Anterior cingulate cortex (tissue), 58 donors: ENCODE results near the gene TSTD1.
A peak's percentile ranks its signal among the peaks of the same experiment; 100 is the strongest.
"Not testable (repeated sequence)": the region's sequence is repeated elsewhere in the genome, so short reads cannot be mapped to it uniquely, and the experiment has no call there.

ENCODE experiments used
- DNase-seq, 58 donors: peaks; one replicate each; lab custom pipeline; 2025; lab: John Stamatoyannopoulos, UW

Gene TSTD1

GRCh38 chr1:161044535-161044907 lies 5.8 kb upstream of the TSTD1 start:
- DNase-seq, result no peak

- DNase-seq, result no peak
These were observed 782 bp upstream of the TSTD1 start for GRCh38 chr1:161039546-161039945.

DNA sequence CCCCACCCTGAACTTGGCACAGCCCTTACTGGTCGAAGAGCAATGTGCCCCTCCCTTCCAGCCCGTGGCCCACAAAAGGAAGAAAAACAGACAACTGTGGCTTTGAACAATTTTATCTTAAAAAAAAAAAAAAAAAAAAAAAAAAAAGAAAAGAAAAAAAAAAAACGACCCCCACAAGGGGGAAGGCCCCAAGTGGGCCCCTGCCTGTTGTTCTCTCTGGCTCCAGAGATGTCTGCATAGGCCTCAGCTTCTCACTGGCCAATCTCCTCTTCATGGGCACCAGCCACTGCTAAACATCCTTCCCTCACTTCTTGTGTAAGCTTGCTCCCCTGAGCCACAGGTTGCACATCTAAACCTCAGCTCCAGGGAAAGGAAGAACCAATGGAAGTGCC lies 386 bp upstream of the TSTD1 start:
- DNase-seq, result no peak

- DNase-seq, result peak in 2 of 58 donors; percentile 7
These were observed 872 bp downstream of the TSTD1 start for GRCh38 chr1:161037661-161038522.

DNA sequence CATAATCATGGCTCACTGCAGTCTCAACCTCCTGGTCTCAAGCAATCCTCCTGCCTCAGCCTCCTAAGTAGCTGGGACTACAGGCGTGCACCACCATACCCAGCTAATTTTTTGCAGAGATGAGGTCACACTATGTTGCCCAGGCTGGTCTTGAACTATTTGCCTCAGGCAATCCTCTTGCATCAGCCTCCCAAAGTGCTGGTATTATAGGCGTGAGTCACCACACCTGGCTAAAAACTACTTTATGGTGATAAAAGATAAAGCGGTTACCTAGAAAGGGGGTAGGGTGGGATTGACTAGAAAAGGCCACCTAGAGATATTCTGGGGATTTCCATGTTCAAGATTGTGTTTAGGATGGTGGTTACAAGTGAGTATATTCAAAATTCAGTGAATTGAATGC lies 5.0 kb downstream of the TSTD1 start:
- DNase-seq, result no peak

DNA sequence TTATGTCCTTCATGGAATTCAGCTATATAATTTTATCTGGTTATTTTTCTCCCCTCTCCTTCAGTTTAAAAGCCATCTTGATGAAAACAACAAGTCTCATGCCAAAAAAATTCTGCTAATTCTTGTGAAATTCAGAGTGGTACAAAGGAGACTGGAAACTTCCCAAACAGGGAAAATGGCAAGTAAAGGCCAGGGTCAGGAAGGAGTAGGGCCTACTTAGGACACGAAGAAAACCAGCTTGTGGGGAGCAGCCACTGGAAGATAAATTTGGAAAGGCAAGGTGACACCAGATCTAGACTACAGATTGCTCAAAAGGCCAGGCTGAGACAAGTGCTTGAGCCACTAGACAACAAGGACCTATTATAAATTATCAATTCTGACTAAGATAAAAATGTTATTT lies 6.4 kb downstream of the TSTD1 start:
- DNase-seq, result no peak

DNA sequence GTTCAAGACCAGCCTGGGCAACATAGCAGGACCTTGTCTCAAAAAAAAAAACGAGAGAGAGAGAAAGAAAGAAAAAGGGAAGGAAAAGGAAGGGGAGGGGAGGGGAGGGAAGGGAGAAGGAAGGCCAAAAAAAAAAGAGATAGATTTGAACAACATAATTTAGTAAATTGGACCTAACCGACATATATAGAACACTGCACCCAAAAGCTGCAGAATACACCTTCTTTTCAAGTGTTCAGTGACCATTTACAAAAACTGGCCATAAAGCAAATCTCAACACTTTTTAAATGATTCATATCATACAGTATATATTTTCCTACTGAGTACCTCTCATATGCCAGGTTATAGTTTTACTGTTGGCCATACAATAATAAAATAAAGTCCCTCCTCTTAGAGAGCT lies 6.9 kb downstream of the TSTD1 start:
- DNase-seq, result no peak

DNA sequence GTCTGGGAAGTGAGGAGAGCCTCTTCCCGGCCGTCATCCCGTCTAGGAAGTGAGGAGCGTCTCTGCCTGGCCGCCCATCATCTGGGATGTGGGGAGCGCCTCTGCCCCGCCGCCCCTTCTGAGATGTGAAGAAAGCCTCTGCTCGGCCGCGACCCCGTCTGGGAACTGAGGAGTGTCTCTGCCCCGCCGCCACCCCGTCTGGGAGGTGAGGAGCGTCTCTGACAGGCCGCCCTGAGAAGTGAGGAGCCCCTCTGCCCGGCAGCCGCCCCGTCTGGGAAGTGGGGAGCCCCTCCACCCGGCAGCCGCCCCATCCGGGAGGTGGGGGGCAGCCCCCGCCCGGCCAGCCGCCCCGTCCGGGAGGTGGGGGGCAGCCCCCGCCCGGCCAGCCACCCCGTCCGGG lies 9.3 kb downstream of the TSTD1 start:
- DNase-seq, result not testable (repeated sequence)

DNA sequence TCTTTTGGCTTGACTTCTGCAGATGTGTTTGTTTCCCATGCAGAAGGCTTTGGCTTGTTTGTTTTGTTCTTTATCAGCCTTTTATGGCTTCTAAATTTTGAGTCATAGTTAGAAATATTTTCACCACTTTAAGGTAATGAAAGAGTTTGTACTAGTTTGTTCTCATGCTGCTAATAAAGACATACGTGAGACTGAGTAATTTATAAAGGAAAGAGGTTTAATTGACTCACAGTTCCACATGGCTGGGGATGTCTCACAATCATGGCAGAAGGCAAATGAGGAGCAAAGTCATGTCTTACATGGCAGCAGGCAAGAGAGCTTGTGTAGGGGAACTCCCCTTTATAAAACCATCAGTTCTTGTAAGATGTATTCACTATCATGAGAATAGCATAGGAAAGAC lies 11.8 kb downstream of the TSTD1 start:
- DNase-seq, result not testable (repeated sequence)

DNA sequence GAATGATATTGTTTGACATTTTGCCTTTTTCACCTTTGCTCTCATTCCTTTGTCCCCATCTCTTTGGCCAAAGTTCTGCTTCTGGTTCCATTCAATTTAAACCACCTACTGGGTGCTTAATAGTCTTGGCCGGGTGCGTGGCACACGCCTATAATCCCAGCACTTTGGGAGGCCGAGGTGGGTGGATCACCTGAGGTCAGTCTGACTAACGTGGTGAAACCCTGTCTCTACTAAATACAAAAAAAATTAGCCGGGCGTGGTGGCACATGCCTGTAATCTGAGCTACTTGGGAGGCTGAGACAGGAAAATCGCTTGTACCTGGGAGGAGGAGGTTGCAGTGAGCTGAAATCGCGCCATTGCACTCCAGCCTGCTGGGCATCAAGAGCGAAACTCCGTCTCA lies 16.3 kb downstream of the TSTD1 start:
- not testable (repeated sequence) for DNase-seq

GRCh38 chr1:161021970-161022353 lies 16.8 kb downstream of the TSTD1 start:
- no peak for DNase-seq

DNA sequence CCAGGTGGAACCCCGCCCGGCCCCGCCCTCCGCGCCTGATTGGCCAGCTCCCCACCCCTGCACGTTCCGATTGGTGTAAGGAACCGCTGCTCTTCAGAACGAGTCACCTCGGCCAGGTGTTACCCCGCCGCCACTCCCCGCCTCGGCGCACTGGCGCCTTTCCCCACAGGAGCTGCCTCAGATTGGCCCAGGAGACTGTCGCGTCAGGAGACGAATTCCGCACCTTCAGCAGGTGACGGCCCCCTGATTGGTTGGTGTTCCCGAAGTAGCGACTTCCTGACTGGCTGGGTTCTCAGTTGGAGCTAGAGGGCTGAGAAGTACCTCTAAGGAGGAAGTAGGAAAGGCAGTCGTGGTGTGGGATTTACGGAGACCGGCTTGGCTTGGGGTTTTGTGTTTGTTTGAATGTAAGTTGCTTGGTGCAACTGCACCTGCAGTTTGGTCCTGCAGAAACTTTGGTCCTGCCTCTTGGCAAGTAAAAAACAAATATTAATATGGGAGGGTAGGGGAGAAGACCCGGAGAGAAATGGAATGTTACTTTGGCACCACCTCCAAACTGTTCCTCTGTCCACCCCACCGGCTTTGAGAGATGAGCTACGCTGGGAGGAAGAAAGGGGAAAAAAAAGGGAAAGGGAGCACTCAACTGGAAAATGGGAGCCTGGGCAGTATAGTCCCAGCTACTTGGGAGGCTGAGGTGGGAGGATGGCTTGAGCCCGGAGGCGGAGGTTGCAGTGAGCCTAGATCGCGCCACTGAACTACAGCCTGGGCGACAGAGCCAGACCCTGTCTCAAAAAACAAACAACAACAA lies 17.4 kb downstream of the TSTD1 start:
- DNase-seq, result peak in 51 of 58 donors; percentile 5 to 85 (median 41)

GRCh38 chr1:161020509-161021164 lies 18.1 kb downstream of the TSTD1 start, which contains the start of gene F11R:
Gene F11R, minus strand, starts transcription at chr1:161021152. Its CDS starts 79 bp downstream, at chr1:161021073.
- DNase-seq, result peak in 1 of 58 donors; percentile 29

GRCh38 chr1:161019751-161020495 lies 18.8 kb downstream of the TSTD1 start:
- no peak for DNase-seq

DNA sequence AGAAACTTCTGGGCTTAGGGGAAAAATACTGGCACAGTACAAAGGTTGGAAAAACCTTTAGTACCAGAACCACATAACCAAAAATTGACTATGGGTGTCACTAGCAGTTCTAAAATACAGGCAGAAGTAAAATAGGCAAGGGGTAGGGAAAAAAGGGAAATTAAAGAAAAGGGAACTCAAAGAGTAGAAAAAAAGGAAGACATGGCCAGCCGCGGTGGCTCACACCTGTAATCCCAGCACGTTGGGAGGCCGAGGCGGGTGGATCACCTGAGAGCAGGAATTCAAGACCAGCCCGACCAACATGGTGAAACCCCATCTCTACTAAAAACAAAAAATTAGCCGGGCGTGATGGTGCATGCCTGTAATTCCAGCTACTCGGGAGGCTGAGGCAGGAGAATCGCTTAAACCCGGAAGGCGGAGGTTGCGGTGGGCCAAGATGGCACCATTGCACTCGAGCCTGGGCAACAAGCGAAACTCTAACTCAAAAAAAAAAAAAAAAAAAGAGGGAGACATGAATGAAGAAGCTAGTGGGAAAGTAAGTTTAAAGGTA lies 19.6 kb downstream of the TSTD1 start:
- DNase-seq, result not testable (repeated sequence)

DNA sequence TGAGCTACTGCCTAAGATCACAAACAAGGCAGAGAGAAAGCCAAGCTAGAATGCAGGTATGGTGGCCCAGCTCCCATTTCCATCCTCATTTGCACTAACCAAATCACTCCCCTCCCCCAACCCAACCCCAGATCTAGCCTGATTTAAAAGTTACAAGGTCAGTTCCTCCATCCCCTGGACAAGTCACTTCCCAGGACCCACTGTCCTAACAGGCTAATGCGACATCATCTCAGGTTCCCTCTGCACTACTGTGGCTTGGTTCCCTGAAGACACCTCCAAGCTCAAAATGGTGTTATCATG lies 20.2 kb downstream of the TSTD1 start:
- DNase-seq, result no peak

DNA sequence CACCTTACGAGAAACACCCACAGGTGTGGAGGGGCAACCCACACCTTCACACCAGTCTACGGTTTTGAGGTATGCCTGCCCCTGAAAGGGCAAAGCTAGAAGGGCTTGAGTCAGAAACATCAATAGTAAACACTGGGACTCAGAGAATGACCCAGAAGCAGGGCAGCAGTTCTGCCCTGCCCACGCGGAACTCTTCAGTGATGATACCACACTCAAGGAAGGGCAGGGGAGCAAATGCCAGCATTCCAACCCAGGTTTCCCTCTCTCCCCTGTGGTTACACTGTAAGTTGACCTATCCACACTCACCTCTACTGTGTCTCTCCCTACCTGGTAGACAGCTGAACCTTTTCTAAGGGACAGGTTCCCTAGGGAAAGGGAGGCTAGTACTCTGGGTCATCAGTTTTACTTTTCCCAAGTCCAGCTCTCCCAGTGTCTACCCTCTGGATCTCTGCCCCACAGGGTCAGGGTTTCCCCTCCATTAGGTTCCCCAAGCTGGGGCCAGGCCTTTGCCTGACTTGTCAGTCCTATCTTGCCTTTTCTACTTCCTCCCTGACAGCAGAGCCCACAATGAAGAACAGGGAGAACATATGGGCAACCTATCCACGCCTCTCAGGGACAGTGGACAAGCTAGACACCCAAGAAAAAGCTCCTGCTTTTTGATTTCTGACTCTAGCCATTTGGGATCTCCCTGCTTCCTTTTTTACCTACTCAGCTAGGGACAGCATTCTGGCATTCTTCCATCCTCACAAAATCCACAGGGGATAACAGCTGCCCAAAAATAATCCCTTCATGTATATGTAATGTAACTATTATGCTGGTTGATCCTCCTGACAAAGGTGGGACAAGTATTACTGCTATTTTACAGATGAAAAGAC lies 20.8 kb downstream of the TSTD1 start:
- no peak for DNase-seq

DNA sequence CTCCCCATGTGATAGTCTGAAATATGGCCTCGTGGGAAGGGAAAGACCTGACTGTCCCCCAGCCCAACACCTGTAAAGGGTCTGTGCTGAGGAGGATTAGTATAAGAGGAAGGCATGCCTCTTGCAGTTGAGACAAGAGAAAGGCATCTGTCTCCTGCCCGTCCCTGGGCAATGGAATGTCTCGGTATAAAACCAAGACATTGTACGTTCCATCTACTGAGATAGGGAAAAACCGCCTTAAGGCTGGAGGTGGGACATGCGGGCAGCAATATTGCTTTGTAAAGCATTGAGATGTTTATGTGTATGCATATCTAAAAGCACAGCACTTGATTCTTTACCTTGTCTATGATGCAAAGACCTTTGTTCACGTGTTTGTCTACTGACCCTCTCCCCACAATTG lies 21.6 kb downstream of the TSTD1 start:
- DNase-seq, result not testable (repeated sequence)

DNA sequence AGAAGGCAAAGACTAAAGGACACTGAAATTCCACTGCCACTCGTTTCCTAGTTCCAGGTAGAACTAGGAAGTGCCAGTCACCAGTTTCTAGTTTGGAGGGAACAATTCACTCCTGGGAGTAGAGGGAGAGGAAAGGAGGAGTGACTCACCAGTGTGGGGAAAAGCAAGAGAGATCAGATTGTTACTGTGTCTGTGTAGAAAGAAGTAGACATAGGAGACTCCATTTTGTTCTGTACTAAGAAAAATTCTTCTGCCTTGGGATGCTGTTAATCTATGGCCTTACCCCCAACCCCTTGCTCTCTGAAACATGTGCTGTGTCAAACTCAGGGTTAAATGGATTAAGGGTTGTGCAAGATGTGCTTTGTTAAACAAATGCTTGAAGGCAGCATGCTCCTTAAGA lies 22.1 kb downstream of the TSTD1 start:
- DNase-seq, result not testable (repeated sequence)
